ENCODE measurements around the gene BSDC1. TPM values are rescaled to one million over a fixed set of nuclear protein-coding genes. Genes with fewer than 3 reads are reported as not detected.

BSDC1 gene
- total and polyA plus RNA-seq, 11 donors = 25.1 to 53.2 (median 44.5) TPM

- intact Hi-C loops (cut with DNase I) = loop anchor here in 5 of 10 donors (2.0 to 10.0 kb wide), 4 partner anchors 41 to 179 kb away; partner anchors contain the start of genes EIF3I (in 2 of the 5) and TMEM234 (in 2 of the 5)
- DNase-seq (peak in 2 of 5 donors; percentile 46 to 49), ATAC-seq (peak; percentile 6 to 32 (median 20))
- H3K27ac ChIP-seq = peak overlapping the region; percentile 86 to 97 (median 90)
- H3K4me1 ChIP-seq = peaks cover 7 to 50% (median 32%) of the 10 kb centered on the region in 12 donors
- H3K4me3 ChIP-seq = peak overlapping the region; percentile 64 to 98 (median 92)
- no peaks in the 10 kb centered on the region for H3K9me3 ChIP-seq
- H3K27me3 ChIP-seq = no peaks in the 10 kb centered on the region
- WGBS, 4 donors = 1 to 2% (median 2%) methylated on average over 15 of the region's 15 CpGs
- H3K36me3 ChIP-seq = peaks cover 0 to 44% (median 33%) of the 10 kb centered on the region in 9 donors
- TF ChIP-seq CTCF (IDR thresholded peaks at IDR 0.05) (no peak), POLR2A (IDR thresholded peaks at IDR 0.05) (no peak)
Measured at GRCh38 chr1:32393832-32394140, 455 bp downstream of the BSDC1 start.

GRCh38 chr1:32393136-32393535 lies 1.1 kb downstream of the BSDC1 start:
- no peak for ATAC-seq
- TF ChIP-seq CTCF (IDR thresholded peaks at IDR 0.05) = no peak
- TF ChIP-seq POLR2A (IDR thresholded peaks at IDR 0.05) = no peak
- peak overlapping the region in 10 of 12 donors; percentile 71 to 98 (median 92) for H3K4me3 ChIP-seq
- DNase-seq = no peak
- H3K27ac ChIP-seq = peak overlapping the region in 2 of 12 donors; percentile 15 to 97
- WGBS, 4 donors = 38 to 57% (median 48%) methylated on average over 1 of the region's 1 CpG
- H3K27me3 ChIP-seq = no peaks in the 10 kb centered on the region
- H3K4me1 ChIP-seq = peaks cover 7 to 50% (median 32%) of the 10 kb centered on the region in 12 donors
- no peaks in the 10 kb centered on the region for H3K9me3 ChIP-seq
- peaks cover 0 to 50% (median 39%) of the 10 kb centered on the region in 9 donors for H3K36me3 ChIP-seq
- intact Hi-C loops (cut with DNase I) = loop anchor here in 5 of 10 donors (5.0 to 10.0 kb wide), 3 partner anchors 41 to 178 kb away; partner anchors contain the start of genes EIF3I (in 2 of the 5) and TMEM234 (in 2 of the 5)

GRCh38 chr1:32392325-32392724 lies 1.9 kb downstream of the BSDC1 start:
- intact Hi-C loops (cut with DNase I) = loop anchor here in 5 of 10 donors (5.0 to 10.0 kb wide), 3 partner anchors 40 to 178 kb away; partner anchors contain the start of genes EIF3I (in 2 of the 5) and TMEM234 (in 2 of the 5)
- peak overlapping the region in 4 of 12 donors; percentile 13 to 98 (median 95) for H3K4me3 ChIP-seq
- peak overlapping the region in 2 of 12 donors; percentile 7 to 15 for H3K27ac ChIP-seq
- TF ChIP-seq POLR2A (IDR thresholded peaks at IDR 0.05) (no peak), CTCF (IDR thresholded peaks at IDR 0.05) (no peak)
- H3K27me3 ChIP-seq = no peaks in the 10 kb centered on the region
- H3K36me3 ChIP-seq = peaks cover 0 to 59% (median 48%) of the 10 kb centered on the region in 9 donors
- peaks cover 7 to 50% (median 32%) of the 10 kb centered on the region in 12 donors for H3K4me1 ChIP-seq
- 42 to 56% (median 49%) methylated on average over 3 of the region's 3 CpGs for WGBS, 4 donors
- H3K9me3 ChIP-seq = no peaks in the 10 kb centered on the region
- DNase-seq (no peak), ATAC-seq (no peak)

- H3K4me1 ChIP-seq = peaks cover 7 to 50% (median 32%) of the 10 kb centered on the region in 12 donors
- intact Hi-C loops (cut with DNase I) = loop anchor here in 5 of 10 donors (5.0 to 10.0 kb wide), 3 partner anchors 39 to 176 kb away; partner anchors contain the start of genes EIF3I (in 2 of the 5) and TMEM234 (in 2 of the 5)
- 45 to 52% (median 52%) methylated on average over 8 of the region's 8 CpGs for WGBS, 4 donors
Measured at GRCh38 chr1:32390904-32391870, 3.1 kb downstream of the BSDC1 start.

More at GRCh38 chr1:32390904-32391870, 3.1 kb downstream of the BSDC1 start:
- Histone ChIP-seq H3K27ac (peak overlapping the region in 1 of 12 donors; percentile 46), H3K9me3 (no peaks in the 10 kb centered on the region), H3K4me3 (no peak overlapping the region), H3K36me3 (peaks cover 0 to 70% (median 59%) of the 10 kb centered on the region in 9 donors), H3K27me3 (no peaks in the 10 kb centered on the region)
- TF ChIP-seq CTCF (IDR thresholded peaks at IDR 0.05) (no peak), POLR2A (IDR thresholded peaks at IDR 0.05) (no peak)
- ATAC-seq = no peak
- DNase-seq = no peak

All from heart left ventricle (tissue), 16 donors.